ENCODE measurements around the gene AOAH.

DNA sequence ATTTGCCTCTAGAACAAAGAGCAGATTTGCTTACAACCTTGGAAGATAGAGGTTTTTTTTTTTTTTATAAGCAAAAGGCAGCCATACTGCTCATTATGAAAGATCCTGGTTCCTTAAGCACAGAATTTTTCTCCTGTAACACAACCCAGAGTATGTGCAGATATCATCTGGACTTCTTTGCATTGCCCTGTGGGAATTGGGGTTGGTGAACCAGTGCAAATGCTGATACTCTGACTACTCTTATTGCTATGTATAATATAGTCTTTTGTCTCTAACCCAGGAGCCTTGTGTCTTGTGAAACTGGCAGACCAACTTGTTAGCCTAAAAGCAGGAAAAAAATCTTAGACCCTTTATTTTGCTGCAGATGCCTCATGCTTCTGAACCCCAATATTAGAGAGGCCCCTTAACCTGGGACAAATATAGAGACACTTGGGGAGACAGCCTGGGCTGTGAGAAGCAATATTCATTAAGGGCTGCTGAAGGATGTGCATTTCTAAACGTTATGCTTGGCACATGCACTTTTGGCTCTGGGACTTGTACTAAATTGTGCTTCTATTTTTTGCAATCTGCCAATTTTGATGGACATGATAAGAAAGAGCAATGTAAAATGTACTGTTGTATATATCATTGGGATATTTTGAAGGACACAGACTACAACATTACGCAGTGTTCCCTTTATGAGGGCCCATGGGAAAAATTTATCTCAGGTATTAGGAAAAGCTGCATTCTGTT lies 255.8 kb downstream of the AOAH start:
- no peak for TF ChIP-seq EZH2 (IDR thresholded peaks at IDR 0.05; ENCODE audit: insufficient read depth, poor library complexity, severe bottlenecking)
- TF ChIP-seq EZH2phosphoT487 (IDR thresholded peaks at IDR 0.05; ENCODE audit: insufficient read depth, low read depth) = no peak

All from GM23248 (cell line).